Measurements from ENCODE around the gene RAP1GDS1.

DNA sequence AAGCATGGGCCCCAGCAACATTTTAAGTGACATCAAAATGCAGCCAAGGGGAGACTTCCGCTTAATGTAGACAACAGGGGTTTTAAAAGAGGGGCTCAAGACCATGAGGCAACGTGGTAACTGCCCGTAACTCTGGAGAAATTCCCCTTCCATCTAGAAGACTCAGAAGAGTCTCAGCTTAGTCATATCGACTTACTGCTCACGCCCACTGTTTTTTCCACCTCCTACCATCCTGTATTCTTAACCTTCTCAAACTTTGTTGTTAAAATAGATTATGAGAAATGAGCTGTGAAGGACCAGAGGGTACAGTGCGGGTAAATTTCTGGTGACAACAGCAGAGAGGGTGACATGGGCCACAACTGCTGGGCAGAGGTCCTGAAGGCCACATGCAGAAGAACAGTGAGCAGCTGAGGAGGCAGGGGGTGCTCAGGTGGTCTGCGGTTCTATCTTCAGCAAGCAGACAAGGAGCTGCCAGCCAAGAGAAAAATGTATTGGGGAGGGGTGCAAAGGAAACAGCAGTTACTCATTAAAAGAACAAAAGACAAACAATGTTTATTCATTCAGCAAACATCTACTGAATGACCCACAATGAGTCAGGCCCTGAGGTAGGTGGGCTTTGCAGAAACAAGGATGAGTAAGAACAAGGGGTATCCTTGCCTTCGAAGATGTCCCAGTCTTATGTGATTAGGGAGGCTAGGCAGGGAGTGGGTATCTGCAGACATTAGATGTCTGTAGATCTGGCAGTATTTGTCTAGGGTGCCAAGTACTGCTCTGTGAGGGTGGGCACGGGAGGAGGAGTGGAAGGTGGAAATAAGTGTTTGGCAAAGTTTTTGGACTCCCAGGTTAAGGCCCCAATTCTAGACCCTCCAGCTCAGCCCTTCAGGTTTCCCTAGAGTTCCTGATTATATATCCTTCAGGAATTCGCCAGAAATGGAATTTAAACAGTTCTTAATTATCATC, 221.9 kb downstream of the RAP1GDS1 start:
- TF ChIP-seq, protein P1, sequence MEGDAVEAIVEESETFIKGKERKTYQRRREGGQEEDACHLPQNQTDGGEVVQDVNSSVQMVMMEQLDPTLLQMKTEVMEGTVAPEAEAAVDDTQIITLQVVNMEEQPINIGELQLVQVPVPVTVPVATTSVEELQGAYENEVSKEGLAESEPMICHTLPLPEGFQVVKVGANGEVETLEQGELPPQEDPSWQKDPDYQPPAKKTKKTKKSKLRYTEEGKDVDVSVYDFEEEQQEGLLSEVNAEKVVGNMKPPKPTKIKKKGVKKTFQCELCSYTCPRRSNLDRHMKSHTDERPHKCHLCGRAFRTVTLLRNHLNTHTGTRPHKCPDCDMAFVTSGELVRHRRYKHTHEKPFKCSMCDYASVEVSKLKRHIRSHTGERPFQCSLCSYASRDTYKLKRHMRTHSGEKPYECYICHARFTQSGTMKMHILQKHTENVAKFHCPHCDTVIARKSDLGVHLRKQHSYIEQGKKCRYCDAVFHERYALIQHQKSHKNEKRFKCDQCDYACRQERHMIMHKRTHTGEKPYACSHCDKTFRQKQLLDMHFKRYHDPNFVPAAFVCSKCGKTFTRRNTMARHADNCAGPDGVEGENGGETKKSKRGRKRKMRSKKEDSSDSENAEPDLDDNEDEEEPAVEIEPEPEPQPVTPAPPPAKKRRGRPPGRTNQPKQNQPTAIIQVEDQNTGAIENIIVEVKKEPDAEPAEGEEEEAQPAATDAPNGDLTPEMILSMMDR (IDR thresholded peaks at IDR 0.05) = no peak
- no peak for TF ChIP-seq ZFX (IDR thresholded peaks at IDR 0.05; ENCODE audit: borderline replicate concordance)
